Erythroblast (primary cell): ENCODE data around the gene AGTRAP.

ENCODE experiments used
- GATA1 ChIP-seq: IDR thresholded peaks from 2 replicates; pipeline ENCODE4 v1.6.1; 2011; ENCODE audit warnings: low read depth, mild to moderate bottlenecking, control low read depth, low read length, moderate library complexity
- POLR2A ChIP-seq: IDR thresholded peaks from 2 replicates; pipeline ENCODE4 v1.6.1; 2011; ENCODE audit warnings: mild to moderate bottlenecking, low read length

- TF ChIP-seq POLR2A (no peak), GATA1 (no peak)
Measured at GRCh38 chr1:11777658-11778322, 41.9 kb downstream of the AGTRAP start.
